ENCODE results near the gene DGKE.

DGKE gene
- 28.9 to 124 (median 89.3) reads per million in 9 experiments for total RNA-seq

DNA sequence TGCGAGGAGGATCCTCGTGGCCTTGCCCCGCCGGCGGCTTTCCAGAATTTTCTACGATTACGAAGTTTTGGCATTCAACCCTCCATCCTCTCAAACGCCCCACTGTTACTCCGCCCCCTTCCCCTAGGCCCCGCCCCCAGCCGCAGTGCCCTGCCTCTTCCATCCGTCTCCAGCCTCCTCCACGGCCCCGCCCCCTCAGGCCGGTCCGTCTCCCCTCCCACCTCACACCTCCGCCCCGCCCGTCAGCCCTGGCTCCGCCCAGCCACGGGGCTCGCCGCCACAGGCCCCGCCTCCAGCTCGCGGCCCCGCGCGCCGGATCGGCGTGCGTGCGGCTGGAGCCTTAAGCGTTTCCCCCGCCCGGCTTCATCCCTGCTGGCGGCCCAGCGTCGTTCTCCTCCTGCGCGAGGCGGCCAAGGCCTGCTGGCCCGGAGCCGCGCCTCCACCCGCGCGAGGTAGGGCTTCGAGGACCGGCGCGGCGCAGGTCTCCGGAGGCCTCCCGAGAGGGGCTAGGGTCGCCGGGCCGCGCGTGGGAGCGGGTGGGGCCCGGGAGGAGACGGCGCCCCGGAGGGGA lies at the start of gene DGKE, which contains the start of gene C17orf67:
Gene DGKE, plus strand, starts transcription at position 343 of the 571 bp plus-strand sequence. CDS start 645 bp downstream, outside the sequence.
Gene C17orf67, minus strand, starts transcription at position 112 of the 571 bp plus-strand sequence. CDS start 18,110 bp downstream, outside the sequence.
- Mint-ChIP-seq H3K27ac (peak within 1 kb of the TSS; percentile 71 to 94), H3K4me3 (peak within 1 kb of the TSS; percentile 93), H3K4me1 (ENCODE audit: low read depth in 2 of 2) (peaks cover 33 to 62% of the 10 kb centered on the region in 2 donors), H3K27me3 (no peaks in the 10 kb centered on the region), H3K9me3 (no peaks in the 10 kb centered on the region), H3K36me3 (ENCODE audit: insufficient read depth) (peaks cover 19% of the 10 kb centered on the region)
- DNase-seq, result peak; percentile 98
- ATAC-seq (replicated peaks), result peak; percentile 82

DNA sequence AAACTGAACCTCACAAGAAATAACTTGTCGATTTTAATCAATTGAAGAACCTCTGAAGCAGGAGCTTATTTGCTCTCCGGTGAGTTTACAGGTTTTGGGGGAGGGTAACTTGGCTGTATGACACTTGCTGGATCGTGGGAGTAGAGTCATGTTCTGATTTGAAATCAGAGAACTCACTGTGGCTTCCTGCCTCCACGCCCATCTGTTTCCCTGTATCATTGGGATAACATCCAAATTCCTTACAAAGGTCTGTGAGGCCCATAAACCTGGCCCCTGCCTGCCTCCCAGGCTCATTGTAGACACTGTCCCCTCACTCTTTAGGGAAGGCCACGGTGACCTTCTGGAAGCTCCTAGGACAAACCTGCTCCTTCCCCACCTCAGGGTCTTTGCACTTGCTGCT lies 48.5 kb upstream of the DGKE start:
- H3K36me3 Mint-ChIP-seq (ENCODE audit: insufficient read depth), result peaks cover 3% of the 10 kb centered on the region
- H3K27me3 Mint-ChIP-seq, result peaks cover 7 to 9% of the 10 kb centered on the region in 2 donors
- H3K9me3 Mint-ChIP-seq, result no peaks in the 10 kb centered on the region
- H3K27ac Mint-ChIP-seq, result no peak overlapping the region
- H3K4me3 Mint-ChIP-seq, result no peak overlapping the region
- ATAC-seq (replicated peaks), result no peak
- peaks cover 10 to 12% of the 10 kb centered on the region in 2 donors for H3K4me1 Mint-ChIP-seq (ENCODE audit: low read depth in 2 of 2)
- no peak for DNase-seq

DNA sequence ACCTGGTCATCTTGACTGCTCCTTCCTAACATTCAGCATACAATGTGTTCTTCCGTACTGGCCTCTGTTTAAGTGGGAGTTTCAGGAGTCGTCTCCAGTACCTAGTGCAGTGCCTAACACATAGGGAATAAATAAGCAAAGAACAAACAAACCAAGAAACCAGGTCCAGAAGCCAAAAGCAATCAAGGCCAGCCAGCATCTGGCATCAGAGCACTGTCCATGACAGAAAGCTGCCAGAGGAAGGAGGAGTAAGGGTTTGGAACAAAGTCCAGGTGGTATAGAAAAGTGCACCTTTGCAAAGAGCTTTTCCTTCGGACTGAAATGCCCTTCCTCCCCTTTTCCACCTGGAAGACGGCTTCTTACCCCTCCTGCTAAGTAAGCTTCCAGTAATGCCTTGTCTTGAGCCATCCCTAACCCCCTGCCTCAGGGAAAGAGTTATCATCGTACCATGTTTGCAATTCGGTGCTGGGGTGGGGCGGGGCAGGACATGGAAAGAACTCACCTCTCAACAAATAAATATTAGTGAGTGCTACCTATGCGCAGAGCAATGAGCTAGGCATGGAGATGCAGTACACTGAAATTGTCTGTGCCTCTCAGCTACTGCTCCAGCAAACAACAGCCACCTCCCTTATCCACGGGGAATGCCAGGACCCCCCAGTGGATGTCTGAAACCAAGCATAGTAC lies 47.8 kb upstream of the DGKE start:
- Mint-ChIP-seq H3K36me3 (ENCODE audit: insufficient read depth) (peaks cover 3% of the 10 kb centered on the region), H3K4me3 (no peak overlapping the region), H3K27ac (no peak overlapping the region), H3K9me3 (no peaks in the 10 kb centered on the region), H3K4me1 (ENCODE audit: low read depth in 2 of 2) (peaks cover 8 to 10% of the 10 kb centered on the region in 2 donors), H3K27me3 (peaks cover 7 to 9% of the 10 kb centered on the region in 2 donors)
- ATAC-seq (replicated peaks), result no peak
- DNase-seq, result no peak

DNA sequence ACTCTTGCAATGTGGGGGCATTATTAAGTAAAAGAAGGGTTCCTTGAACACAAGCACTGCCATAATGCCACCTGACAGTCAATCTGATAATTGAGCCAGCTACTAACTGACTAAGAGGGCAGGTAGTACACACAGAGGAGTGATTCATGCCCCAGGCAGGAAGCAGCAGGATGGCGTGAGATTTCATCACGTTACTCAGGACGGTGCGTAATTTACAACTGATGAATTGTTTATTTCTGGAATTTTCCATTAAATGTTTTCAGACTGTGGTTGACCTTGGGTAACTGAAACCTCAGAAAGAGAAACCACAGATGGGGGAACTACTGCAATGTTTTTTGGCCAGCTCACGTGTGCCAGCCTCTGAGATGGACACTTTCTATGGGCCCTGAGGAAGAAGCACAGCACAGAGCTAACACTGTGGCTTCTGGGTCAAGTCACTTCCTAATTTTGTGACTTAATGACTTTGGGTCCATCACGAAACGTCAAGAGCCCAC lies 46.9 kb upstream of the DGKE start:
- Mint-ChIP-seq H3K27me3 (peaks cover 2 to 3% of the 10 kb centered on the region in 2 donors), H3K4me1 (ENCODE audit: low read depth in 2 of 2) (peaks cover 8 to 10% of the 10 kb centered on the region in 2 donors), H3K9me3 (peaks cover 0 to 2% of the 10 kb centered on the region in 2 donors), H3K4me3 (peak overlapping the region in 1 of 2 donors; percentile 10), H3K36me3 (ENCODE audit: insufficient read depth) (peaks cover 5% of the 10 kb centered on the region), H3K27ac (peak overlapping the region in 1 of 2 donors; percentile 36)
- no peak for DNase-seq
- peak; percentile 89 for ATAC-seq (replicated peaks)

DNA sequence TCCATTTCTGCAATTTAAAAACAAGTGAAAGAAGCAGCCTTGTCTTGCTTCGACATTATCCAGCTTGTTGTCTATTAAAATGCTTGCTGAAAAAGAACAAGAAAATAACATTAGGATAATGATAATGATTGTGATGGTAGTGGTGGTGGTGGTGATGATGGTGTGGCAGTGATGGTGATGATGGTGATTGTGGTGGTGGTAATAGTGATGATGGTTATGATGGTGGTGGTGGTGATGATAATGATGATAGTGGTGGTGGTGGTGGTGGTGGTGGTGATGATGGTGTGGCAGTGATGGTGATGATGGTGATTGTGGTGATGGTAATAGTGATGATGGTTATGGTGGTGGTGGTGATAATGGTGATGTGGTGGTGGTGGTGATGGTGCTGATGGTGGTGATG lies 41.7 kb upstream of the DGKE start:
- Mint-ChIP-seq H3K4me1 (ENCODE audit: low read depth in 2 of 2) (peaks cover under 1% of the 10 kb centered on the region in 2 donors), H3K4me3 (no peak overlapping the region)

DNA sequence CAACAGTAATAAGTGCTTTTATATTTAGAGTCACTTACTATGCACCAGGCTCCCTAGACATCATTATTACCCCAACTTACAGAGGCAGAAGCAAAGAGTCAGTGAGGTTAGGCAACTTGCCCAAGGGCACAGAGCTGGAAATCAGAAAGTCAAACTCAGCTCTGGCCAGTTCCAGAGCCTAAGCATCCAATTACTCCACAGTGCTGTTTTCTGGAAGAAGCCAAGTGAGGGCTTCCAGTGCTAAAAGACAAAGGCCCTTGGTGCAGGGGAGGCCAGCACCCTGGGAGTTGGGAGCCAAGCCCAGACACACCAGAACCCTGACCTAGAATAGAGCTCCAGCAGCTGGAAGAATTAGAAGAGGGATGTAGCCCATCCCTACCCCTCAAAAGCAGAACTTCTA lies 40.4 kb upstream of the DGKE start:
- Mint-ChIP-seq H3K27ac (no peak overlapping the region), H3K27me3 (no peaks in the 10 kb centered on the region), H3K4me1 (ENCODE audit: low read depth in 2 of 2) (no peaks in the 10 kb centered on the region), H3K4me3 (no peak overlapping the region), H3K9me3 (peaks cover 0 to 13% of the 10 kb centered on the region in 2 donors), H3K36me3 (ENCODE audit: insufficient read depth) (peaks cover 12% of the 10 kb centered on the region)
- DNase-seq (no peak), ATAC-seq (replicated peaks) (no peak)

More for the DNA sequence above, 41.7 kb upstream of the DGKE start:
- ATAC-seq (replicated peaks) (no peak), DNase-seq (no peak)
- H3K27me3 Mint-ChIP-seq, result no peaks in the 10 kb centered on the region
- peak overlapping the region; percentile 9 to 30 for H3K27ac Mint-ChIP-seq
- H3K36me3 Mint-ChIP-seq (ENCODE audit: insufficient read depth), result peaks cover 10% of the 10 kb centered on the region
- peaks cover 0 to 13% of the 10 kb centered on the region in 2 donors for H3K9me3 Mint-ChIP-seq

DNA sequence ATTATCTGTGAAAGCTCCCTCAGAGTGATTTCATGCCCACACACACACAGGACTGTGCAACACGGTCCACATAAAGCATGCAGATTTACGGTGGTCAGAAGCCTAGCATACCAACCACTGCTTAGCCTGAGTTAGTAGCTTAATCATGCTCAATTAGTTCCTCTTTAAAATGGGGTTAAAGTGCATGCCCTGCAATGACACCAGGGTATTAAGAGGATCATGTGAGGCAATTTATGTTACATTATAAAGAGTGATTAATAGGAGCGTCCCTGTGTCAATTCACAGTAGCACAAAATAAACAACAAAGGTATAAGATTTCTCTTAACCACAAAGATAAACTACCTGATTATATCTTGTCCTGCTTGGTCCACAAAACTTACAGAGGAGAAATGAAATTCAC lies 40.0 kb upstream of the DGKE start:
- no peak overlapping the region for H3K4me3 Mint-ChIP-seq
- peaks cover 12% of the 10 kb centered on the region for H3K36me3 Mint-ChIP-seq (ENCODE audit: insufficient read depth)
- no peaks in the 10 kb centered on the region for H3K27me3 Mint-ChIP-seq
- DNase-seq (no peak), ATAC-seq (replicated peaks) (no peak)
- H3K4me1 Mint-ChIP-seq (ENCODE audit: low read depth in 2 of 2), result no peaks in the 10 kb centered on the region
- no peak overlapping the region for H3K27ac Mint-ChIP-seq
- H3K9me3 Mint-ChIP-seq, result peaks cover 0 to 13% of the 10 kb centered on the region in 2 donors

DNA sequence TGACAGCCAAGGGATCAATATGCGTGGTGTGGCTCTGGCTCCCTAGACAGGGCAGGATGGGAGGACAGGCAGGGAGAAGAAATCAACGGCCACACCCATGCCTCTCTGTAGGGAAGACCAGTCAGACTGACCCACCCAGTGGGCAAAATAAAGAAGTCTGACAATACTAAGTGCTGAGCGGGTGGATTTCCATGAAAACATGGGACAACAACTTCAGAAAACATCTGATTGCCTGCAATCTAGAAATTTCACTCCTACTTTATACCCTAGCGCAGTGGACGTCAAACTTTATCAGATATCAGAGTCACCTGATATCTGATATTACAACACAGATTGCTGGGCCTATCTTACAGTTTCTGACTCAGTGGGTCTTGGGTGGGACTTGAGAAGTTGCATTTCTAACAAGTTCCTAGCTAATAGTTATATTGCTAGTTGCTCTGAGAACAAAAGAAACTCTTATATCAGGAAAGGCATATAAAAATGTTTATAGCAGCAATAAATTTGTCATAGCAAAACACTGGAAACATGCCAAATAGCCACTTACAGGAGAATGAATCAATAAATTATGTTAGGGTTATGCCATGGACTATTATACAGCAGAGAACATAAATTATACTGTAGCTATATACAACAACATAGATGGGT lies 38.6 kb upstream of the DGKE start:
- H3K9me3 Mint-ChIP-seq, result peaks cover 0 to 13% of the 10 kb centered on the region in 2 donors
- peaks cover 12% of the 10 kb centered on the region for H3K36me3 Mint-ChIP-seq (ENCODE audit: insufficient read depth)
- ATAC-seq (replicated peaks) (no peak), DNase-seq (no peak)
- H3K27me3 Mint-ChIP-seq, result no peaks in the 10 kb centered on the region
- no peaks in the 10 kb centered on the region for H3K4me1 Mint-ChIP-seq (ENCODE audit: low read depth in 2 of 2)
- no peak overlapping the region for H3K4me3 Mint-ChIP-seq
- no peak overlapping the region for H3K27ac Mint-ChIP-seq

DNA sequence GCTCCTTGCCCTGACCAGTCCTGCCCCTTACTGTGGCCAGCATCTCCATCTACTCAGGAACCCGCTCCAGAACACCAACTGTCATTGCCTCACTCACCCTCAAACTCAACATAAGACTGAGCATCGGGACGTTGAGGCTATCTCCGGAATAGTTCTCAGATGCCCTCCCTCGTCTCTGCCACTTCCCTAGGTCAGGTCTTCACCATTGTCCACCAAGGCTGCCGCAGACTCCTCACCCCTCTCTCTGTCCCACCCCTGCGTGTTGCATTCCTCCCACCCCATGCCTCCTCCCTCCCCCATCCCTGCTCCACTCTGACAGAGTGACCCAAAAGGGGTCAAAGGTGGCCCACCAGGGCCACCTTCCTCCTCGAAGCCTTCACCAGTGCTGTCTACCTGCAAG lies 37.4 kb upstream of the DGKE start:
- no peaks in the 10 kb centered on the region for H3K27me3 Mint-ChIP-seq
- H3K9me3 Mint-ChIP-seq, result peaks cover 0 to 13% of the 10 kb centered on the region in 2 donors
- DNase-seq (no peak), ATAC-seq (replicated peaks) (no peak)
- H3K4me3 Mint-ChIP-seq, result no peak overlapping the region
- no peak overlapping the region for H3K27ac Mint-ChIP-seq
- peaks cover 12% of the 10 kb centered on the region for H3K36me3 Mint-ChIP-seq (ENCODE audit: insufficient read depth)
- no peaks in the 10 kb centered on the region for H3K4me1 Mint-ChIP-seq (ENCODE audit: low read depth in 2 of 2)

DNA sequence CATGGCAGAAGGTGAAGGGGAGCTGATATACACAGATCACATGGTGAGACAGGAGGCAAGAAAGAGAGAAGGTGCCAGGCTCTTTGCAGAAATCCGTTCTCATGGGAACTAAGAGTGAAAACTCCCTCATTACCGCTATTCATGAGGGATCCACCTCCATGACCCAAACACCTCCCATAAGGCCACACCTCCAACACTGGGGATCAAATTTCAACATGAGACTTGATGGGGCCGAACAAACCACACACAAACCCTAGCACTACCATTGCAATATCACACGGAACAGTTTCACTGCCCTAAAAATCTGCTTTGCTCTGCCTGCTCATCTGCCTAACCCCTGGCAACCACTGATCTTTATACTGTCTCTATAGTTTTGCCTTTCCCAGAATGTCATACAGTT lies 35.0 kb upstream of the DGKE start:
- Mint-ChIP-seq H3K27ac (no peak overlapping the region), H3K4me3 (no peak overlapping the region), H3K9me3 (no peaks in the 10 kb centered on the region), H3K36me3 (ENCODE audit: insufficient read depth) (peaks cover 2% of the 10 kb centered on the region), H3K27me3 (no peaks in the 10 kb centered on the region), H3K4me1 (ENCODE audit: low read depth in 2 of 2) (no peaks in the 10 kb centered on the region)
- DNase-seq (no peak), ATAC-seq (replicated peaks) (no peak)

DNA sequence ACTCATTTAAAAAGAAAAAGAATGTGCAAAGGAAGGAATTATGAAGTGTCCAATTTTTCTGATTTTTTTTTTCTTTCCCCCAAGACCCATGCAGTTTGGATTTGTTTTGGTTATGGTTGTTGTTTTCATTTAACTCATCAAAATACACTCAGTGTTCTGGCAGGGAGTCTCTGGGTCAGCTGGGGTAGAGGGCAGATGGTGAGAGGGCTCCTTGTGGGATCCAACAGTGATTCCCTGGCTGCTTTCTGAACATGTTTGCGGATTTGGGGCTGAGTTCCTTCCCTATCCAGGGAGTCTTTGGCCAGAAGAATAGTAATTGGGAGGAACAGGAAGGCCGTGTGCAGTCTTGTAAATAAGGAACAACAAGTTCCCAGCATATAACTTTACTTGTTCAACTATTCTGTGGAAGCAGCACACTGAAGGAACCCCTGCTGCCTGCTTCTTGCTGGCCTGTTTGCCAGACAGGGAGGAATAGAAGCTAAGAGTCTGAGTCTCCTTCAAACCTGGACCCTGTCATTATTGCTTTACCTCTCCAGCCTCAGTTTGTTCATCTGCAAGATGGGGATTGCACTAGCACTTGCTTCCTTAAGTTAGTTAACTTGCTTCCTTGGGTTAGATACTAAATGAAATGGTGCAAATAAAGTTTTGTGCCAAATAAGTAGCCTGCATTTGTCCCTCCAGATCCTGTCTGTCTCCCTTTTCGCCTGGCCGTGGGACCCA lies 32.3 kb upstream of the DGKE start:
- Mint-ChIP-seq H3K36me3 (ENCODE audit: insufficient read depth) (peaks cover 2% of the 10 kb centered on the region), H3K27ac (no peak overlapping the region), H3K9me3 (no peaks in the 10 kb centered on the region), H3K4me1 (ENCODE audit: low read depth in 2 of 2) (peaks cover 0 to 1% of the 10 kb centered on the region in 2 donors), H3K4me3 (no peak overlapping the region), H3K27me3 (no peaks in the 10 kb centered on the region)
- DNase-seq (no peak), ATAC-seq (replicated peaks) (no peak)

DNA sequence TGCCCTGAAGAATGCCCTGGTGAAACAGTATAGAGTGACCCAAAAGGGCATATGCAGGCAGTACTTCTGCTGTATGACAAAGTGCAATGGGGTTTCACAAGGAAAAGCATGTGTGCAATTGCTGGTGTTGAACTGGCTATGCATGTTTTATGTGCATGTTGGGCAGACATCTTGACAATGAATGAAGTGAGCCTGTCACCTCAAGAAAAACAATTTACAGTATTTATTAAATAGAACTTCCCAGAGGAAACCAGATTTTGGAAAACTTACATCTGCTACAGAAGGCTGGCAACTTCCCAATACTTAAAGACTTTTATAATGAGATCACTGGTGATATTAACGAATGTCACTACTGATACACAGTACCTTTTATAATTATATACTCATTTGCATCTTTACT lies 30.9 kb upstream of the DGKE start:
- Mint-ChIP-seq H3K4me3 (no peak overlapping the region), H3K4me1 (ENCODE audit: low read depth in 2 of 2) (peaks cover 0 to 3% of the 10 kb centered on the region in 2 donors), H3K27me3 (no peaks in the 10 kb centered on the region), H3K9me3 (no peaks in the 10 kb centered on the region), H3K36me3 (ENCODE audit: insufficient read depth) (no peaks in the 10 kb centered on the region), H3K27ac (no peak overlapping the region)
- DNase-seq (no peak), ATAC-seq (replicated peaks) (no peak)

DNA sequence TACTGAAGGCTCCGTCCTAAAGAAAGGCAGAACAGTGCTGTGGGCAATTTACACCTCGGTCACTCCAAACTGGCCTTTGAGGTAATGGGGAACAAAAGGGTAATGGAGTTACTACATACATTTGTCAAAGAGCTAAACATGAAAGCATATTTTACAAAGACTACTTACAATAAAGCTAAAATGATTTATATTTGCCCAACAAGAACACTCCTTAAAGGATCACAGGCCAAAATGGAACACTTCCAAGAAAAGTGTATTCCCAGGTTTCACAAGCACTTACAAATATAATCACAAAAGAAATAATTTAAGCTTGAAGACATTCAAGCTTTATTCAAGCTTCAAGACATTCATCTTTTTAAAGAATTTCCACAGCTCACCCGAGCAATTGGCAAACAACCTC lies 29.5 kb upstream of the DGKE start:
- Mint-ChIP-seq H3K36me3 (ENCODE audit: insufficient read depth) (no peaks in the 10 kb centered on the region), H3K4me1 (ENCODE audit: low read depth in 2 of 2) (peaks cover 0 to 3% of the 10 kb centered on the region in 2 donors), H3K9me3 (no peaks in the 10 kb centered on the region), H3K27ac (no peak overlapping the region), H3K4me3 (no peak overlapping the region), H3K27me3 (no peaks in the 10 kb centered on the region)
- DNase-seq (no peak), ATAC-seq (replicated peaks) (no peak)

All from effector memory CD8-positive, alpha-beta T cell (primary cell).